Activated CD4-positive, alpha-beta T cell treated with anti-CD3 and anti-CD28 coated beads for 36 hours (primary cell): Measurements from ENCODE around the gene JARID2. TPM values are rescaled to one million over a fixed set of nuclear protein-coding genes. Genes with fewer than 3 reads are reported as not detected.

ENCODE experiments used
- ATAC-seq: fragments of 200-7000 bp; cut with Tn5 transposase; one replicate; pipeline ENCODE4 v1.10.0; 2021; ENCODE audit warnings: mild to moderate bottlenecking, moderate library complexity
- CTCF ChIA-PET: fragments of 350-600 bp; sonication (Branson Sonifier 250); formaldehyde crosslinking; loops from one replicate; lab custom pipeline; 2021; ENCODE audit warnings: antibody characterized with exemption; lab: Charles Lee
- POLR2A ChIA-PET: fragments of 350-600 bp; sonication (Branson Sonifier 250); formaldehyde crosslinking; loops from one replicate; lab custom pipeline; 2021; ENCODE audit warnings: antibody characterized with exemption, inconsistent platforms; lab: Charles Lee
- DNase-seq: peaks from one replicate; pipeline ENCODE4 v3.0.0-alpha.2; 2020
- H3K27ac Mint-ChIP-seq: one replicate; pipeline ENCODE4 v1.8.0; 2021; ENCODE audit warnings: mixed read lengths
- H3K27me3 Mint-ChIP-seq: one replicate; pipeline ENCODE4 v1.8.0; 2021; ENCODE audit warnings: mixed read lengths
- H3K36me3 Mint-ChIP-seq: one replicate; pipeline ENCODE4 v1.8.0; 2021; ENCODE audit warnings: low read depth, mixed read lengths
- H3K4me1 Mint-ChIP-seq: one replicate; pipeline ENCODE4 v1.8.0; 2021; ENCODE audit warnings: mixed read lengths
- H3K4me3 Mint-ChIP-seq: one replicate; pipeline ENCODE4 v1.8.0; 2021; ENCODE audit warnings: mild to moderate bottlenecking, moderate library complexity, mixed read lengths
- H3K9me3 Mint-ChIP-seq: one replicate; pipeline ENCODE4 v1.8.0; 2021; ENCODE audit warnings: low read depth, mixed read lengths
- intact Hi-C, 2 experiments: fragments of 100-400 bp; cut with DNase I in 1 of 2; cut with micrococcal nuclease in 1 of 2; formaldehyde crosslinking; loops; one replicate each; pipeline versions ENCODE4 v1.14.2 to v1.15.1; 2022 to 2024; cut with DNase I, micrococcal nuclease
- total RNA-seq, 2 experiments: library from RNA; stranded (reverse); gene quantifications; one replicate each; pipeline ENCODE4 v1.2.3, GENCODE V29; 2021

Gene JARID2
- total RNA-seq, 2 experiments from 2014 or later, result 43.0 to 48.6 TPM

DNA sequence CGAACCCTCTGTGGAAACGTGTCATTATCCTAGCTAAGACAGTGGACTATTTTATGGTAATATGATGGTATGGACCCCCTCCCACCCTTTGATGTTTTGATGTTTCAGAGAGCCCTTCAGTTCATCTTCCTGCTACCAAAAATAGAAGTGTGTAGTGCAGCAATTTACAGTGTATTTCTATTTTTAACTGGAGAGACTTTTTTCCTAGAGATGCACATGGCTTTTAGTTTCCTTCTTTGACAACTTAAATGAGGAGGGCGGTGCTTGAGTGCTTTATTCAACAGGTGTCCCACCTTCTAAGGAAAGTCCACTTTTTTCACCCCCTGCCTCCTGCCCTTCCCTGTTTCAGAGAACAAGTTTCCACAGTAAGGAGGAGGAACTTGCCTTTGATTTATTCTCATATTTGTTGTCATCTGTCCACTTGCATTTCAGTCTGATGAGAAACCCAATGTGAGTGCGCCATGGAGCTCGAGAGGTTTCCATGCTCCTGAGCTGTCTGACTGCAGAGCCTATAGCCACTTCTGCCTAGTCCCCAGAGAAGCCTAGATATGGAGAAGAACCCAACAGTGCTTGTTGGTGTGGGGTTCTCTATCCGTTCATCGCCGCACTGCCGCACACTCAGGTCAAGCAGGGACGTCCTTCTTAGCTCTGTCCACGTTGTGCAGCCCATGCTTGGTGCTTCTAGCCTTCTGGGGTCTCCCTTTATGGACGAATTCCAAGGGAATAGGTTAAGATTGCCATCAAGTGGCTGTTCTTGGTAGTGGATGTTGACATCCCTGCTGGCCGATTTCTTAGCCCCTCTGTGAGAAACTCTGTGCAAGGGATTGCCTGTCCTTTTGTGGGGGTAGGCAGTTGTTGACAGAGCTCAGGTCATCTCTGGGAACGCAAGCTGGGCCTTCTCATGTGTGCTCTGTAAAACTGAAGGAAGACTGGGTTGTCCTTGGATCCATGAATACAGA, 144.2 kb downstream of the JARID2 start:
- Mint-ChIP-seq H3K4me1 (peaks cover 81% of the 10 kb centered on the region), H3K27me3 (no peaks in the 10 kb centered on the region), H3K27ac (peak overlapping the region; percentile 63), H3K36me3 (peaks cover 34% of the 10 kb centered on the region), H3K4me3 (no peak overlapping the region), H3K9me3 (no peaks in the 10 kb centered on the region)
- intact Hi-C loops, result loop anchor here in 1 of 2 experiments (1.0 to 5.0 kb wide), 2 partner anchors 145 to 1178 kb away; no protein-coding TSS in a partner anchor
- CTCF ChIA-PET, result interaction anchor here (0.6 to 1.2 kb wide), 8 partner anchors 21 to 1179 kb away, joined by 3 to 5 read pairs (median 3); no protein-coding TSS in a partner anchor
- POLR2A ChIA-PET, result no interaction called here
- no peak for ATAC-seq
- no peak for DNase-seq

DNA sequence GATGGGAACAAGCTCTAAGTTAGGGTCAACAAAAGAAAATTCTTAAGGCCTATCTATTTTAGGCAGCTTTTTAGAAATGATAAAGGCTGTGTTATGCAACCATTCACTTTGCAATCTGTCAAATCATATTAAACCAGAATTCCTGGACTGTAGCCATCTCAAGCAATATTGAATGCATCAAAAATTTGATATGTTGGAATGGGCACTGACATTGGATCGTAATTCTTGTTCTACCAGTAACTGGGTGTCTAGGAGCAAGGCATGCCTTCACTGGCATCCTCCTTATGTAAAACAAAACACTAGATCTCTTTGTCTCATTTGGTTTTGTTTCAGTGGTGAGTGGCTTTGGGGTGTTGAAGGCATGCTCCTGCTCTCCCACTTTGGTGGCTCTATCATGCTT, 145.6 kb downstream of the JARID2 start:
- Mint-ChIP-seq H3K27ac (peak overlapping the region; percentile 40), H3K9me3 (no peaks in the 10 kb centered on the region), H3K4me3 (no peak overlapping the region), H3K4me1 (peaks cover 72% of the 10 kb centered on the region), H3K27me3 (no peaks in the 10 kb centered on the region), H3K36me3 (peaks cover 30% of the 10 kb centered on the region)
- DNase-seq, result no peak
- intact Hi-C loops, result loop anchor here in 1 of 2 experiments (5.0 kb wide), 1 partner anchor 1179 kb away; no protein-coding TSS in a partner anchor
- ChIA-PET POLR2A (interaction anchor here (0.6 kb wide), 1 partner anchor 144 kb away, joined by 3 read pairs; no protein-coding TSS in a partner anchor), CTCF (interaction anchor here (0.6 to 1.1 kb wide), 3 partner anchors 31 to 1712 kb away, joined by 3 to 4 read pairs (median 3); no protein-coding TSS in a partner anchor)
- no peak for ATAC-seq

DNA sequence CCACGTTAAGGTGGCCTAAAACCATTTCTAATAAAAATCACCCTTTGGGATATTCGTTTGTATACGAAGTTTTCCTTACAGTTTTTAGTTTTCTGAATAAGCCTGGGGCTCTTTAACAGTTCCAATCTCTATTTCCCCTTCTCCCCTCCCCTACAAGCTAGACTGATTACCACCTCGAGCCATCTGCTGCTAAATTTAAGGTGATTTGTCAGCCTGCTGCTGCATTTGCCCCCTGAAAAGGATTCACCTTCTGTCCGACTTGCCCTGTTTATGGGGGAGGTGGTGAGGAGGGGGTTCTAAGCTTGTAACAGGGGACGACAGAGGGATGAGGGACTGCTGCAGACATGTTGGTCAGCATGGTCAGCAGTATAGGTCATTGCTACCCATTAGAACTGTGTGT, 146.3 kb downstream of the JARID2 start:
- Mint-ChIP-seq H3K9me3 (no peaks in the 10 kb centered on the region), H3K4me1 (peaks cover 67% of the 10 kb centered on the region), H3K27ac (no peak overlapping the region), H3K4me3 (no peak overlapping the region), H3K36me3 (peaks cover 32% of the 10 kb centered on the region), H3K27me3 (no peaks in the 10 kb centered on the region)
- ATAC-seq, result no peak
- no peak for DNase-seq
- POLR2A ChIA-PET, result no interaction called here
- intact Hi-C loops, result loop anchor here in 1 of 2 experiments (5.0 kb wide), 1 partner anchor 1180 kb away; no protein-coding TSS in a partner anchor
- CTCF ChIA-PET, result interaction anchor here (0.6 kb wide), 1 partner anchor 599 kb away, joined by 3 read pairs; no protein-coding TSS in a partner anchor

DNA sequence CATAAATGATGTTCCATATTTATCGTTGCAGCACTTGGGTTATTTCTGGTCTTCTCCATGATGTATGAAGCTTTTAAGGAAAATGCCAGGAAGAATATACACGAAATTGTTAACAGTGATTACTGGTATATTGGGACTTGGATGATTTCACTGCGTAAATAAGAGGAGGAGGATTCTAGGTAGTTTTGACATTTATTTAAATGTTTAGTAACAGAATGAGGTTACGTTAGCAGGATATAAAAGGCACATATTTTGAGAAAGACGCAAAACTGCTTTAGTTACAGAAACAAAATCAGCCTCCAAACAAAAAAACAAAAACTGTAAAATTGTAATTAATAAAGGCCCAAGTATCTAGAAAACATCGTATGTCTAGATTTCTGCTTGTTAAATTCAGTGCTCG, 147.7 kb downstream of the JARID2 start:
- H3K4me1 Mint-ChIP-seq, result peaks cover 67% of the 10 kb centered on the region
- ChIA-PET CTCF (interaction anchor here (1.2 to 1.5 kb wide), 2 partner anchors 8 to 15 kb away, joined by 4 read pairs; no protein-coding TSS in a partner anchor), POLR2A (no interaction called here)
- H3K36me3 Mint-ChIP-seq, result peaks cover 35% of the 10 kb centered on the region
- H3K9me3 Mint-ChIP-seq, result no peaks in the 10 kb centered on the region
- DNase-seq (no peak), ATAC-seq (no peak)
- H3K27me3 Mint-ChIP-seq, result no peaks in the 10 kb centered on the region
- intact Hi-C loops, result loop anchor here in 1 of 2 experiments (5.0 kb wide), 1 partner anchor 1181 kb away; no protein-coding TSS in a partner anchor
- no peak overlapping the region for H3K27ac Mint-ChIP-seq
- no peak overlapping the region for H3K4me3 Mint-ChIP-seq

DNA sequence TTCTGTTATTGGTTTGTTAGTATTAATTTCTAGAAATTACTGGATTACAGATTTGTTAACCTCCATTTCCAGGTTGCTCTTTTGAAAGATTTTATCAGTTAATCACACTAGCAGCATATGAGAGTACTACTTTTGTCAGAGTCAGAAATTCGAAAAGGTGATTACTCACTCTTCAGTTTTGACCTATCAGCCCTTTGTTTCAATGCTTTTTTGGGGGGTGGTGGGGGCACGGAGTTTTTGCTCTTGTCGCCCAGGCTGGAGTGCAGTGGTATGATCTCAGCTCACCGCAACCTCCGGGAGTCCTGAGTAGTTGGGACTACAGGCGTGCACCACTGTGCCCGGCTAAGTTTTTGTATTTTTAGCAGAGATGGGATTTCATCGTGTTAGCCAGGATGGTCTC, 149.2 kb downstream of the JARID2 start:
- peak overlapping the region; percentile 47 for H3K27ac Mint-ChIP-seq
- intact Hi-C loops, result no loop called here

DNA sequence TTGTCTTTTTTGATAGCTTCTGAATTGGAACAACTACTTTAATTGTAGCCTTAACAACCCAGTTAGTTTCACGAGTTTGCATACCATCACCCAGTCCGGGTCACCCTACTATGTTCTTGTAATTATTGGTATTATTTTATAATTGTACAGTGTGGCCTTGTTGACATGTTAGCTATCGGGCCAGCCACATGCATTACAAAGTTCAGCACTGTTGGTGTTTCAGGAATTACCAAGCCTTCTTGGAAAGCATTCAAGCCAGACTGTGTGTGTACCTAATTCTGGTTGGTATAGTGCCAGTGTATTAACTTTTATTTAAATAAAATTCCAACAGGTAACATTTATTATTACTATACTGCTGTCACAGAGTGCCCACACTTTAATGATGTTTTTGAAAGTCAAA, 150.9 kb downstream of the JARID2 start:
- peaks cover 71% of the 10 kb centered on the region for H3K4me1 Mint-ChIP-seq
- no peak overlapping the region for H3K4me3 Mint-ChIP-seq
- H3K27ac Mint-ChIP-seq, result no peak overlapping the region
- DNase-seq (no peak), ATAC-seq (no peak)
- no peaks in the 10 kb centered on the region for H3K27me3 Mint-ChIP-seq
- CTCF ChIA-PET, result no interaction called here
- POLR2A ChIA-PET, result no interaction called here
- peaks cover 26% of the 10 kb centered on the region for H3K36me3 Mint-ChIP-seq
- H3K9me3 Mint-ChIP-seq, result no peaks in the 10 kb centered on the region
- intact Hi-C loops, result no loop called here

More for the DNA sequence above, 149.2 kb downstream of the JARID2 start:
- ATAC-seq (peak; percentile 40), DNase-seq (peak; percentile 18)
- Mint-ChIP-seq H3K27me3 (no peaks in the 10 kb centered on the region), H3K4me3 (no peak overlapping the region), H3K4me1 (peaks cover 67% of the 10 kb centered on the region), H3K9me3 (no peaks in the 10 kb centered on the region), H3K36me3 (peaks cover 32% of the 10 kb centered on the region)
- ChIA-PET CTCF (interaction anchor here (1.5 kb wide), 1 partner anchor 16 kb away, joined by 4 read pairs; no protein-coding TSS in a partner anchor), POLR2A (interaction anchor here (0.6 kb wide), 2 partner anchors 9 to 25 kb away, joined by 3 read pairs; no protein-coding TSS in a partner anchor)

DNA sequence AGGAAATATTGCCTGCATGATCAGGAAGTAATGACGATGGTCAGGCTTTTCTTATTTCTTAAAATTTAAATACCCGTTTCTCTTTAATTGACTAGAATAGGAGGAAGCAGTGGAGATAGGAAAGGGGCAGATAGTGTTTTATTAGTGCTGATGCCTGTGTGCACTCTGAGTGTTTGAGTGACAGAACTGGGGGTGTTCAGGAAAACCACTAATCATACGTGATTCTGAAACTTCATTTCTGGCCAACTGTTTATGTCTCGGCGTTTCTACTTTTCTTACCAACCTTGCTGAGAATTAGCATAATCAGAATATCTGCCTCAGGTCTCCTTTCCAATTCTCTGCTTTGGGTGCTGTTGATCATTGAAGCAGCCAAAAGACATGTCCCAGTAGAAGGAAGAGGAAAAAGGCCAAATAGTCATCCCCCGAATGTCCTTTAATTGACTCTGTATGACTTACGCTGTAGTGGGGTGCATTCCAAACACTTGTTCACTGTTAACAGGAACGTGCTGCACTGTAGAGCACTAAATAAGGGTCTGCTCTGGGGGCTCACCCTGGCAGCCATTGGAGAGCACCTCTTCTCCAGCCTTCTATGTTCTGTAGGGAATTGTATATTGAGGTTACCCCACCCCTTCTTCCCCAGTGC, 152.9 kb downstream of the JARID2 start:
- no peaks in the 10 kb centered on the region for H3K9me3 Mint-ChIP-seq
- ATAC-seq (peak; percentile 25), DNase-seq (no peak)
- POLR2A ChIA-PET, result no interaction called here
- H3K36me3 Mint-ChIP-seq, result peaks cover 15% of the 10 kb centered on the region
- intact Hi-C loops, result no loop called here
- CTCF ChIA-PET, result no interaction called here
- H3K27me3 Mint-ChIP-seq, result no peaks in the 10 kb centered on the region
- peak overlapping the region; percentile 16 for H3K27ac Mint-ChIP-seq
- H3K4me1 Mint-ChIP-seq, result peaks cover 80% of the 10 kb centered on the region
- no peak overlapping the region for H3K4me3 Mint-ChIP-seq

DNA sequence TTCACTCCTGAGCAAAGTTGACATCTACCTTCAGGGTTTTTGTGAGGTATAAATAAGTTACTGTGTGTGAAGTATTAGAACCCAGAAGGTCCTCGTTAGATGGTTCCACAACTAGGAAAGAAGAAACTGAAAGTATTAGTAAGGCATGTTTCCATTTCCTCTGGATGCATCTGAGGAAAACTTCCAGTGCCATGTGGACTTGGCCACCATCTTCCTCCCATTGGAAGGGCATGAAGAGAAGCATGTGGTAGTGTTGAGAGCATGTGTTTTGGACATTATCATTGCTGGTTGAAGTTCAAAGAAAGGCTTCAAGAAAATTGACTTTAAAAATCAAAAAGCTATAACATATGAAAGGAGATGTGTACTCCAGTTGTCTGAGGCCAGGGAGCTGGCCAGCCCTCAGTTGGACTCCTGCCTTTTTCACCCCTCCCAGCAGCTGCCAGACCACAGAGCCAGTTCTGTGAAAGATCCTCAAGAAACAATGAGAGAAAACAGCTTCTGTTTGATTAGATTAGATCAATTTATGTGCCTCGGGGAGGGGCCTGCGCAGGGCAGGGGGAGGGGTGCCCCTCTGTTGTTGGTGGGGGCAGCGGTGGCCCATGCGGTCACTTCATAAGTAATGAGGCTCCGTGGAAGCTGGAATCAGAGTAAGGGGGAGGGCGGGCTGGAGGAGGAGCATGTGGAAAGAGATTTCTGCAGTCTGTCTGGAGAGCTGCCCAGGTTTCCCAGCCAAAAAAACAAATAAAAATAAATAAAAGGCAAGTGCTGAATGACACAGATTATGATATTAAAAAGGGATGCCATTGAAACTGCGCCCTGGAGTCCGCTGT, 154.0 kb downstream of the JARID2 start:
- ATAC-seq (no peak), DNase-seq (peak; percentile 20)
- H3K9me3 Mint-ChIP-seq, result no peaks in the 10 kb centered on the region
- H3K4me3 Mint-ChIP-seq, result peak overlapping the region; percentile 52
- intact Hi-C loops, result no loop called here
- H3K27ac Mint-ChIP-seq, result peak overlapping the region; percentile 49
- H3K36me3 Mint-ChIP-seq, result peaks cover 4% of the 10 kb centered on the region
- H3K27me3 Mint-ChIP-seq, result no peaks in the 10 kb centered on the region
- POLR2A ChIA-PET, result no interaction called here
- peaks cover 81% of the 10 kb centered on the region for H3K4me1 Mint-ChIP-seq
- CTCF ChIA-PET, result interaction anchor here (0.9 to 1.7 kb wide), 3 partner anchors 11 to 64 kb away, joined by 3 to 5 read pairs (median 4); no protein-coding TSS in a partner anchor

DNA sequence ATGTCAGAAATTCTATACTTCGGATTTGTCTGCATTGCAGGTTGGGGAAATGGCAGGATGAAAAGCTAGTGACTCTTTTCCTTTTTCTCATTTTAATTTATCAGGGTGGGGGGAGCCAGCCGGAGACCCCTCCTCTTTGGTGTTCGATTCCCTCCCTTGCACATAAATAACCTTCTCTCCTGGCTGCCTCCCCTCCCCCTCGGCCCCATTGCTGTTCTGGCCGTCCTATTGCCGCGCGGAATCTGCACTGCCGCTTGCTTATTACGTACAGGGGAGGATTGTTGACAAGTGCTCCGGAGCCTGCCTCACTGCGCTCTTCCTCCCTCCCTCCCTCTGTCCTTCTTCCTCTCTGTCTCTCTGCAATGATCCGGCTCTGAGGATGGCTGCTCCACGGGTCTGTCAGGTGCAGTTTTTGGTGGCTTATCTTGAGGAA, 154.7 kb downstream of the JARID2 start:
- H3K27me3 Mint-ChIP-seq, result no peaks in the 10 kb centered on the region
- peak overlapping the region; percentile 49 for H3K27ac Mint-ChIP-seq
- peak; percentile 65 for DNase-seq
- H3K9me3 Mint-ChIP-seq, result no peaks in the 10 kb centered on the region
- ATAC-seq, result peak; percentile 59
- intact Hi-C loops, result no loop called here
- CTCF ChIA-PET, result interaction anchor here (0.6 to 1.7 kb wide), 7 partner anchors 10 to 723 kb away, joined by 3 to 5 read pairs (median 4); no protein-coding TSS in a partner anchor
- peak overlapping the region; percentile 52 for H3K4me3 Mint-ChIP-seq
- H3K36me3 Mint-ChIP-seq, result peaks cover 4% of the 10 kb centered on the region
- POLR2A ChIA-PET, result no interaction called here
- H3K4me1 Mint-ChIP-seq, result peaks cover 83% of the 10 kb centered on the region

DNA sequence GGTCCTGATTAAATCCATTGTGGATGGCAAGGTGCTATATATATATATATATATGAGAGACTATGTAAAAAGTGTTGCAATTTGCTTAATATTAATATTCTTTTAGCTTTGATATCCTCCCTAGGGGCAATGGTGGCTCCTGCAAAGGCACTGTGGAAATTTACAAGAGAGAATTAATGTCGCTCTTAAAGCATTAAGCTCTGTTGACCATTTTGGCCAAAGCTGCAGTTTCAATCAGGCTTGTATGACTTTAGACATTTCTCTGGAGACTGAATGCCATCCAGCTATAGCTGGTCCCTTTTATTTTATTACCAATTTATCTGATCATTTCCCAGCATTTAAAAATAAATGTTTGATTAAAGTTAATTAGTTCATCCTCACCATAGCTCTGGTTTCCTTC, 155.3 kb downstream of the JARID2 start:
- POLR2A ChIA-PET, result interaction anchor here (0.7 kb wide), 1 partner anchor 20 kb away, joined by 4 read pairs; no protein-coding TSS in a partner anchor
- no peak for ATAC-seq

More for the DNA sequence above, 155.3 kb downstream of the JARID2 start:
- DNase-seq, result no peak
- Mint-ChIP-seq H3K36me3 (peaks cover 4% of the 10 kb centered on the region), H3K4me1 (peaks cover 86% of the 10 kb centered on the region), H3K27me3 (no peaks in the 10 kb centered on the region), H3K9me3 (no peaks in the 10 kb centered on the region), H3K27ac (no peak overlapping the region), H3K4me3 (peak overlapping the region; percentile 52)
- CTCF ChIA-PET, result interaction anchor here (0.6 to 1.7 kb wide), 9 partner anchors 8 to 724 kb away, joined by 3 to 5 read pairs (median 4); no protein-coding TSS in a partner anchor
- intact Hi-C loops, result no loop called here
